Neural cell (in vitro differentiated cells): ENCODE measurements around the gene PVALEF. TPM values are rescaled to one million over a fixed set of nuclear protein-coding genes. Genes with fewer than 3 reads are reported as not detected.

Experiments used
- H2AFZ ChIP-seq: fragments of 200-600, 300-800 bp; sonication (generic), shearing (Covaris generic); 2 replicates; pipeline ENCODE4 v1.6.0; 2014; ENCODE audit warnings: low read depth, mild to moderate bottlenecking, antibody characterized with exemption, low read length, moderate library complexity
- H3F3A ChIP-seq: fragments of 200-600 bp; shearing (Covaris generic); 2 replicates; pipeline ENCODE4 v1.6.1; 2016; ENCODE audit warnings: mild to moderate bottlenecking, moderate library complexity, mixed read lengths, antibody characterized with exemption, low read length; ENCODE audit not compliant: insufficient read depth, poor library complexity, severe bottlenecking
- H3K27ac ChIP-seq: fragments of 200-600, 300-800 bp; sonication (generic), shearing (Covaris generic); 2 replicates; pipeline ENCODE4 v1.5.1; 2014; ENCODE audit warnings: mild to moderate bottlenecking, low read length, moderate library complexity
- H3K27me3 ChIP-seq: fragments of 300-800, 200-600 bp; sonication (generic), shearing (Covaris generic); 2 replicates; pipeline ENCODE4 v1.6.0; 2014; ENCODE audit warnings: mild to moderate bottlenecking, low read depth, low read length, moderate library complexity; ENCODE audit not compliant: insufficient read depth
- H3K36me3 ChIP-seq: fragments of 300-800, 200-600 bp; sonication (generic), shearing (Covaris generic); 2 replicates; pipeline ENCODE4 v1.5.1; 2014; ENCODE audit warnings: mild to moderate bottlenecking, antibody characterized with exemption, low read length, moderate library complexity; ENCODE audit not compliant: insufficient read depth
- H3K4me2 ChIP-seq: fragments of 300-800, 200-600 bp; sonication (generic), shearing (Covaris generic); 2 replicates; pipeline ENCODE4 v1.6.0; 2014; ENCODE audit warnings: mild to moderate bottlenecking, low read length
- H3K4me3 ChIP-seq: fragments of 300-800, 200-600 bp; sonication (generic), shearing (Covaris generic); 2 replicates; pipeline ENCODE4 v1.5.1; 2014; ENCODE audit warnings: mild to moderate bottlenecking, low read length, moderate library complexity
- H3K79me2 ChIP-seq: fragments of 200-600 bp; shearing (Covaris generic); replicated peaks from 2 replicates; pipeline ENCODE4 v1.6.0; 2014; ENCODE audit warnings: mild to moderate bottlenecking, low read length, moderate library complexity; ENCODE audit not compliant: insufficient read depth
- H3K9ac ChIP-seq: fragments of 300-800, 200-600 bp; sonication (generic), shearing (Covaris generic); 2 replicates; pipeline ENCODE4 v1.6.1; 2016; ENCODE audit warnings: mild to moderate bottlenecking, low read length, mixed read lengths
- H3K9me2 ChIP-seq: fragments of 200-600 bp; shearing (Covaris generic); 2 replicates; pipeline ENCODE4 v1.6.1; 2016; ENCODE audit warnings: mild to moderate bottlenecking, low read length, mixed read lengths; ENCODE audit not compliant: insufficient read depth
- H3K9me3 ChIP-seq: fragments of 200-600, 300-800 bp; sonication (generic), shearing (Covaris generic); 2 replicates; pipeline ENCODE4 v1.6.1; 2016; ENCODE audit warnings: mild to moderate bottlenecking, mixed run types, low read length, moderate library complexity, mixed read lengths
- H4K20me1 ChIP-seq: fragments of 200-600 bp; shearing (Covaris generic); 2 replicates; pipeline ENCODE4 v1.6.1; 2016; ENCODE audit warnings: mild to moderate bottlenecking, mixed run types; ENCODE audit not compliant: insufficient read depth
- EP300 ChIP-seq: fragments of 450-650 bp; conservative IDR thresholded peaks from 2 replicates; pipeline ENCODE4 v1.6.1; 2014; ENCODE audit warnings: antibody characterized with exemption, mild to moderate bottlenecking, moderate library complexity; ENCODE audit not compliant: poor library complexity, severe bottlenecking
- EZH2 ChIP-seq: fragments of 200-600, 300-800 bp; shearing (Covaris generic), sonication (generic); IDR thresholded peaks from 2 replicates; pipeline ENCODE4 v1.6.1; 2014; ENCODE audit warnings: antibody characterized with exemption, low read length, borderline replicate concordance, mild to moderate bottlenecking; ENCODE audit not compliant: insufficient read depth, poor library complexity, severe bottlenecking
- MXI1 ChIP-seq: fragments of 450-650 bp; conservative IDR thresholded peaks from 2 replicates; pipeline ENCODE4 v1.6.1; 2014; ENCODE audit warnings: antibody characterized with exemption, mild to moderate bottlenecking; ENCODE audit not compliant: poor library complexity, severe bottlenecking
- POLR2AphosphoS5 ChIP-seq: IDR thresholded peaks from 2 replicates; pipeline ENCODE4 v1.6.1; 2012
- RAD21 ChIP-seq: fragments of 450-650 bp; conservative IDR thresholded peaks from 2 replicates; pipeline ENCODE4 v1.6.1; 2014; ENCODE audit warnings: antibody characterized with exemption, mild to moderate bottlenecking, moderate library complexity
- REST ChIP-seq: IDR thresholded peaks from 2 replicates; pipeline ENCODE4 v1.6.1; 2012; ENCODE audit warnings: borderline replicate concordance
- SMC3 ChIP-seq: fragments of 450-650 bp; conservative IDR thresholded peaks from 2 replicates; pipeline ENCODE4 v1.6.1; 2014; ENCODE audit warnings: antibody characterized with exemption, mild to moderate bottlenecking, moderate library complexity; ENCODE audit not compliant: poor library complexity
- TAF1 ChIP-seq: IDR thresholded peaks from 2 replicates; pipeline ENCODE4 v1.6.1; 2012; ENCODE audit warnings: low read depth
- polyA plus RNA-seq: library from polyadenylated mRNA; depleted of rRNA; stranded (reverse); fragments of >200 nt; gene quantifications from 2 replicates; pipeline ENCODE4 v1.2.3, GENCODE V29; 2014
- TF ChIP-seq, protein P1 (sequence below): fragments of 450-650 bp; IDR thresholded peaks from 2 replicates; pipeline ENCODE4 v1.5.1; 2014; ENCODE audit warnings: antibody characterized with exemption, mild to moderate bottlenecking, moderate library complexity; ENCODE audit not compliant: poor library complexity, severe bottlenecking

PVALEF gene
- polyA plus RNA-seq, 1 donor from 2014 or later = not detected

DNA sequence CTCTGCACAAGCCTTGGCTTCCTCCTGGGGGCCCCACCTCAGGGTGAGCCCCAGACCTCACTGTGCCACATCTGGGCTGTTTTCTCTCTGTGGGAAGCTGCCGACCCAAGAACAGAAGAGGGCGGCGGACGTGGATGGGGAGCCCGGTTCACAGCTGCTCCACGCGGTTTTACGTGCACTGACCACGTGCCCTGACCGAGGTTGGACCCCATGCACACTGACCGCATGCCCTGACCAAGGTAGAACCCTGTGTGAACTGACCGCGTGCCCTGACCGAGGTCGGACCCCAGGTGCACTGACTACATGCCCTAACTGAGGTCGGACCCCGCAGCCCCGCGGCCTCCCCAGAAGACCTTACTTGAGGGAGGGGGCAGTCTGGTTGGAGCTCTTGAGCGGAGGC lies 37.8 kb downstream of the PVALEF start:
- Histone ChIP-seq H3K79me2 (no peaks in the 10 kb centered on the region), H3K36me3 (no peaks in the 10 kb centered on the region), H3K27ac (no peak overlapping the region), H3K27me3 (no peaks in the 10 kb centered on the region), H2AFZ (no peak overlapping the region), H3K9me3 (no peaks in the 10 kb centered on the region), H4K20me1 (no peaks in the 10 kb centered on the region), H3K9me2 (no peaks in the 10 kb centered on the region), H3K9ac (no peak overlapping the region), H3F3A (no peaks in the 10 kb centered on the region), H3K4me2 (no peak overlapping the region), H3K4me3 (no peak overlapping the region)
- TF ChIP-seq EZH2 = no peak
- TF ChIP-seq REST = no peak
- TF ChIP-seq, protein P1, sequence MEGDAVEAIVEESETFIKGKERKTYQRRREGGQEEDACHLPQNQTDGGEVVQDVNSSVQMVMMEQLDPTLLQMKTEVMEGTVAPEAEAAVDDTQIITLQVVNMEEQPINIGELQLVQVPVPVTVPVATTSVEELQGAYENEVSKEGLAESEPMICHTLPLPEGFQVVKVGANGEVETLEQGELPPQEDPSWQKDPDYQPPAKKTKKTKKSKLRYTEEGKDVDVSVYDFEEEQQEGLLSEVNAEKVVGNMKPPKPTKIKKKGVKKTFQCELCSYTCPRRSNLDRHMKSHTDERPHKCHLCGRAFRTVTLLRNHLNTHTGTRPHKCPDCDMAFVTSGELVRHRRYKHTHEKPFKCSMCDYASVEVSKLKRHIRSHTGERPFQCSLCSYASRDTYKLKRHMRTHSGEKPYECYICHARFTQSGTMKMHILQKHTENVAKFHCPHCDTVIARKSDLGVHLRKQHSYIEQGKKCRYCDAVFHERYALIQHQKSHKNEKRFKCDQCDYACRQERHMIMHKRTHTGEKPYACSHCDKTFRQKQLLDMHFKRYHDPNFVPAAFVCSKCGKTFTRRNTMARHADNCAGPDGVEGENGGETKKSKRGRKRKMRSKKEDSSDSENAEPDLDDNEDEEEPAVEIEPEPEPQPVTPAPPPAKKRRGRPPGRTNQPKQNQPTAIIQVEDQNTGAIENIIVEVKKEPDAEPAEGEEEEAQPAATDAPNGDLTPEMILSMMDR = no peak
- TF ChIP-seq TAF1 = no peak
- no peak for TF ChIP-seq EP300
- no peak for TF ChIP-seq RAD21
- TF ChIP-seq POLR2AphosphoS5 = no peak
- no peak for TF ChIP-seq SMC3

- no peak overlapping the region for H3K4me2 ChIP-seq
- H3K9me2 ChIP-seq = no peaks in the 10 kb centered on the region
- no peak for TF ChIP-seq MXI1
- TF ChIP-seq POLR2AphosphoS5 = no peak
- TF ChIP-seq, protein P1 = no peak
- TF ChIP-seq EZH2 = no peak
- no peak for TF ChIP-seq EP300
- TF ChIP-seq REST = no peak
- TF ChIP-seq SMC3 = no peak
- H3K36me3 ChIP-seq = no peaks in the 10 kb centered on the region
- H3K27me3 ChIP-seq = no peaks in the 10 kb centered on the region
- no peak overlapping the region for H3K27ac ChIP-seq
- H3K9ac ChIP-seq = no peak overlapping the region
- no peaks in the 10 kb centered on the region for H4K20me1 ChIP-seq
- H3K9me3 ChIP-seq = no peaks in the 10 kb centered on the region
- H3K79me2 ChIP-seq = no peaks in the 10 kb centered on the region
- H3K4me3 ChIP-seq = no peak overlapping the region
- H3F3A ChIP-seq = no peaks in the 10 kb centered on the region
- H2AFZ ChIP-seq = no peak overlapping the region
Measured at GRCh38 chr17:81204578-81204977, 39.3 kb downstream of the PVALEF start.
